ENCODE measurements around the gene PARD3B. TPM values are rescaled to one million over a fixed set of nuclear protein-coding genes. Genes with fewer than 3 reads are reported as not detected.

The PARD3B gene
- total and polyA plus RNA-seq, 2 of the 4 experiments (the other 2 are of a cell fraction) = 3.3 to 15.6 TPM

DNA sequence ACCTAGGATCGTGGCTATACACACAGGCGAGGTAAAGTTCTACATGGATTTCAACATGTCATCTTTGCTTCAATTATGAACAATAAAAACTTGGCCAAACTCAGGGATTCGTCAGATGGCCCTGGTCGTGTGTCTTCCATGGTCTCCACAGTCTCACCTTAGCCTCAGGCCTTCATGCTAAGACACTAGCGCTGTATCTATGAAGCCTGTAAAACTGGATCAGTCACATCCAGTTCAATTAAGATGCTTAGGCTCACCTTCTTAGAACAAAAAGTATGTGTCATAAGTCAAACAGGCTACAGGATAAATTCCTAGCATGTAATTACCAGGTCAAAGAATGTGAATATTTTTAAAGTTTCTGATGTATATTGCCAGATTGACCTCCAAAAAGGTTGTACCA lies 1023.3 kb downstream of the PARD3B start:
- Histone ChIP-seq H3K36me3 (ENCODE audit: control insufficient read depth, insufficient read depth, low read length) (no peaks in the 10 kb centered on the region; the same call in 1 of the 2 replicates), H2BK15ac (ENCODE audit: low read depth, low read length) (no peak overlapping the region), H2AK9ac (replicated peaks; ENCODE audit: low read depth, low read length, poor library complexity) (no peak overlapping the region), H3K79me1 (ENCODE audit: low read depth in 1 of 2, low read length in 2 of 2) (no peaks in the 10 kb centered on the region), H2BK20ac (ENCODE audit: low read depth, low read length) (no peak overlapping the region), H3K9me1 (ENCODE audit: insufficient read depth, low read length) (0 out of 2 replicates have a peak, but pooled peaks cover 6% of the 10 kb centered on the region), H3K14ac (replicated peaks; ENCODE audit: low read depth, low read length) (no peak overlapping the region), H4K5ac (ENCODE audit: low read depth, low read length) (no peak overlapping the region), H3K27me3 (ENCODE audit: control insufficient read depth, insufficient read depth, low read length) (no peaks in the 10 kb centered on the region), H3K27ac (ENCODE audit: insufficient read depth, low read length) (no peak overlapping the region), H4K8ac (ENCODE audit: low read depth in 2 of 2, low read length in 2 of 2) (no peak overlapping the region), H3K4me2 (ENCODE audit: low read depth, low read length) (no peak overlapping the region), H3K56ac (ENCODE audit: extremely low read depth, insufficient read depth, low read length) (no peak overlapping the region), H3K23ac (ENCODE audit: low read depth, low read length) (no peak overlapping the region), H3K18ac (ENCODE audit: low read depth, low read length) (no peak overlapping the region), H3K9me3 (ENCODE audit: control insufficient read depth, insufficient read depth, low read length) (no peaks in the 10 kb centered on the region), H2AK5ac (ENCODE audit: low read depth, low read length) (no peak overlapping the region), H3K4me3 (ENCODE audit: insufficient read depth, low read depth, low read length) (no peak overlapping the region), H4K20me1 (ENCODE audit: insufficient read depth, low read length) (no peaks in the 10 kb centered on the region), H2BK120ac (ENCODE audit: low read depth, low read length) (no peak overlapping the region), H2AFZ (replicated peaks; ENCODE audit: low read length, poor library complexity) (no peak overlapping the region), H3K4me1 (ENCODE audit: control insufficient read depth, insufficient read depth, low read length) (peaks cover 3% of the 10 kb centered on the region; the same call in 1 of the 2 replicates), H3K9ac (ENCODE audit: low read depth, low read length) (no peak overlapping the region), H2BK5ac (ENCODE audit: low read depth, low read length, poor library complexity, severe bottlenecking) (no peak overlapping the region), H4K91ac (ENCODE audit: insufficient read depth, low read depth, low read length) (no peak overlapping the region), H3K4ac (ENCODE audit: low read depth, low read length) (no peak overlapping the region)
- ChIA-PET POLR2A (ENCODE audit: unreplicated experiment) (no interaction called here), CTCF (no interaction called here)
- intact Hi-C loops (cut with micrococcal nuclease) (no loop called here), dilution Hi-C loops (cut with HindIII; ENCODE audit: low sequenced_read_pairs, unreplicated experiment) (no loop called here), in situ Hi-C loops (cut with MboI; ENCODE audit: low sequenced_read_pairs) (no loop called here)
- DNase-seq (no peak), ATAC-seq (ENCODE audit: low read depth) (no peak)
- TF ChIP-seq MAFK (IDR thresholded peaks at IDR 0.05; ENCODE audit: low read depth, low read length) (no peak), MXI1 (IDR thresholded peaks at IDR 0.05; ENCODE audit: borderline replicate concordance, low read depth, low read length) (no peak), POLR2A (IDR thresholded peaks at IDR 0.05; ENCODE audit: low read depth, low read length) (no peak), CEBPB (IDR thresholded peaks at IDR 0.05; ENCODE audit: low read depth, low read length) (no peak), FOS (IDR thresholded peaks at IDR 0.05; ENCODE audit: low read depth, low read length) (no peak), NFE2L2 (IDR thresholded peaks at IDR 0.05; ENCODE audit: low read depth, low read length) (no peak), MAZ (IDR thresholded peaks at IDR 0.05; ENCODE audit: borderline replicate concordance, low read depth, low read length) (no peak), RAD21 (IDR thresholded peaks at IDR 0.05; ENCODE audit: low read length) (no peak), RCOR1 (IDR thresholded peaks at IDR 0.05; ENCODE audit: insufficient replicate concordance, low read length) (no peak), CHD1 (IDR thresholded peaks at IDR 0.05; ENCODE audit: low read depth, low read length) (no peak), BHLHE40 (IDR thresholded peaks at IDR 0.05; ENCODE audit: low read depth, low read length) (no peak), RFX5 (IDR thresholded peaks at IDR 0.05; ENCODE audit: low read depth, low read length) (no peak), SMC3 (IDR thresholded peaks at IDR 0.05; ENCODE audit: low read depth, low read length) (no peak)
- TF ChIP-seq, protein P1, sequence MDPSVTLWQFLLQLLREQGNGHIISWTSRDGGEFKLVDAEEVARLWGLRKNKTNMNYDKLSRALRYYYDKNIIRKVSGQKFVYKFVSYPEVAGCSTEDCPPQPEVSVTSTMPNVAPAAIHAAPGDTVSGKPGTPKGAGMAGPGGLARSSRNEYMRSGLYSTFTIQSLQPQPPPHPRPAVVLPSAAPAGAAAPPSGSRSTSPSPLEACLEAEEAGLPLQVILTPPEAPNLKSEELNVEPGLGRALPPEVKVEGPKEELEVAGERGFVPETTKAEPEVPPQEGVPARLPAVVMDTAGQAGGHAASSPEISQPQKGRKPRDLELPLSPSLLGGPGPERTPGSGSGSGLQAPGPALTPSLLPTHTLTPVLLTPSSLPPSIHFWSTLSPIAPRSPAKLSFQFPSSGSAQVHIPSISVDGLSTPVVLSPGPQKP (IDR thresholded peaks at IDR 0.05; ENCODE audit: borderline replicate concordance, low read depth, low read length) = no peak
- TF ChIP-seq, protein P2, sequence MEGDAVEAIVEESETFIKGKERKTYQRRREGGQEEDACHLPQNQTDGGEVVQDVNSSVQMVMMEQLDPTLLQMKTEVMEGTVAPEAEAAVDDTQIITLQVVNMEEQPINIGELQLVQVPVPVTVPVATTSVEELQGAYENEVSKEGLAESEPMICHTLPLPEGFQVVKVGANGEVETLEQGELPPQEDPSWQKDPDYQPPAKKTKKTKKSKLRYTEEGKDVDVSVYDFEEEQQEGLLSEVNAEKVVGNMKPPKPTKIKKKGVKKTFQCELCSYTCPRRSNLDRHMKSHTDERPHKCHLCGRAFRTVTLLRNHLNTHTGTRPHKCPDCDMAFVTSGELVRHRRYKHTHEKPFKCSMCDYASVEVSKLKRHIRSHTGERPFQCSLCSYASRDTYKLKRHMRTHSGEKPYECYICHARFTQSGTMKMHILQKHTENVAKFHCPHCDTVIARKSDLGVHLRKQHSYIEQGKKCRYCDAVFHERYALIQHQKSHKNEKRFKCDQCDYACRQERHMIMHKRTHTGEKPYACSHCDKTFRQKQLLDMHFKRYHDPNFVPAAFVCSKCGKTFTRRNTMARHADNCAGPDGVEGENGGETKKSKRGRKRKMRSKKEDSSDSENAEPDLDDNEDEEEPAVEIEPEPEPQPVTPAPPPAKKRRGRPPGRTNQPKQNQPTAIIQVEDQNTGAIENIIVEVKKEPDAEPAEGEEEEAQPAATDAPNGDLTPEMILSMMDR (conservative IDR thresholded peaks at IDR 0.05; ENCODE audit: low read depth, low read length) = no peak
- TF ChIP-seq, protein P3, sequence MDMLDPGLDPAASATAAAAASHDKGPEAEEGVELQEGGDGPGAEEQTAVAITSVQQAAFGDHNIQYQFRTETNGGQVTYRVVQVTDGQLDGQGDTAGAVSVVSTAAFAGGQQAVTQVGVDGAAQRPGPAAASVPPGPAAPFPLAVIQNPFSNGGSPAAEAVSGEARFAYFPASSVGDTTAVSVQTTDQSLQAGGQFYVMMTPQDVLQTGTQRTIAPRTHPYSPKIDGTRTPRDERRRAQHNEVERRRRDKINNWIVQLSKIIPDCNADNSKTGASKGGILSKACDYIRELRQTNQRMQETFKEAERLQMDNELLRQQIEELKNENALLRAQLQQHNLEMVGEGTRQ (IDR thresholded peaks at IDR 0.05; ENCODE audit: low read depth, low read length) = no peak
- BruUV-seq (replicated peaks) = no TSS peak
- WGBS, 2 experiments (ENCODE audit: extremely low coverage in 2 of 2, insufficient read length in 1 of 2) = 100% methylated on average over 2 of the region's 5 CpGs; no CpG with 5 or more reads in 1 of the 2 experiments
